ENCODE measurements around the gene SNX33.
"Not testable (repeated sequence)": the region's sequence is repeated elsewhere in the genome, so short reads cannot be mapped to it uniquely, and the experiment has no call there.

The SNX33 gene

DNA sequence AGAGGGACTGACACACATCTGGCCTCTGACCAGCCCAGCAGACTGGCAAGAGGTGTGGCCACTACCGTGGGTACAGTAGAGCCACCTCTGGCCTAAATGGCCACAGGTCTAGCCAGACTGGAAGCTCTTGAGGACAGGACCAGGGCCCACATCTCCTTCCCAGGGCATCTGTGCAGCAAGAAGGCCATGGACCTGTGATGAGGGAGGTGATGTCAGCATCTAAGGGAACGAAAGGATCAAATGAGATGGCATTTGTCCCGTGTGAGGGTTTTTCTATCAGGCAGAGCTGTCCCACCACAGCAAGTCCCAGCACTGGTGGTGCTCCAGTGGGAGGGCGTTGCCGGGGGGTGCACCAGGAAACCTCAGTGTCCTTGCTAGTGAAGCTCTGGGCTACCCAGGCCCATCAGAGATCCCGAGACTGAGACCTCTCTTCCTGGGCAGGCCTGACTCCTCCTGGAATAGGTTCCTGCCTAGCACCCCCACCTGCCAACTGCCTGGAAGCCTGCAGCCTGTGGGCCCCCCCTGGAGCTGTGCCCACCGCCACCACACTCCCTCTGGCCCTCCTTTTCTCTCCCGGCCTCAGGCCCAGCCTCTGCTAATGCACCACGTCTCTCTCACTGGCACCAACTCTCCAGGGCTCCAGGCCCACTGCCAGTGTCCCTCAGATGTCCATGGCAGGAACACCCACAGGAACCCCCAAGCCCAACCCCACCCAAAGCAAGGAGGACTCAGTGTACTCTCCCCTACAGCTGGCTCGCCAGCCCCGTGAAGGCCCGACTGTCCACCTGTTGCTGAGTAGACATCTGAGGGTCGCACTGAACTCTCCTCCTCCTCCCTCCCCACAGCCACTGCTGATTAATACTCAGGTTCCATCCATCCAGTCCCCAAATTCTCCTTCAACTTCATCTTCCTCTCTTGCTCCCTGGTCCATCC, 53.6 kb downstream of the SNX33 start:
- DNase-seq, result not testable (repeated sequence)

DNA sequence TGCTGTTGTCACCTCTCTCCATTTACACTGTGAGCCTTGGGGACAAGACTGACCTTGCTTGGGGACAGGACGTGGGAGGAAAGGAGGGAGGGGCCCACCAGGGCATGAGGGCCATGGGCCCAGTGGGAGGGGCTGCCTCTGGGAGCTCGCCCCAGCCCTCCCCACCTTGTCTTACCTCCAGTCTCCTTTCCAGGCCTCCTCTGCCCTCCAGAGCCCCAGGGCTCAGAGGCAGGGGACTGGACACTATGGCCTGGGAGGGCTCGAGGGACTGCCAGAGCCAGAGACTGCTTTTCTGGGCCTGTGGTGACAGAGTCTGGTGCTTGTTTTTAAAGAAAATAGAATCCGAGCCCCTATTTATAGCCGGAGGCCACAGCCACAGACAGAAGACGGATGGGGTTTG, 54.7 kb downstream of the SNX33 start:
- DNase-seq, result no peak

DNA sequence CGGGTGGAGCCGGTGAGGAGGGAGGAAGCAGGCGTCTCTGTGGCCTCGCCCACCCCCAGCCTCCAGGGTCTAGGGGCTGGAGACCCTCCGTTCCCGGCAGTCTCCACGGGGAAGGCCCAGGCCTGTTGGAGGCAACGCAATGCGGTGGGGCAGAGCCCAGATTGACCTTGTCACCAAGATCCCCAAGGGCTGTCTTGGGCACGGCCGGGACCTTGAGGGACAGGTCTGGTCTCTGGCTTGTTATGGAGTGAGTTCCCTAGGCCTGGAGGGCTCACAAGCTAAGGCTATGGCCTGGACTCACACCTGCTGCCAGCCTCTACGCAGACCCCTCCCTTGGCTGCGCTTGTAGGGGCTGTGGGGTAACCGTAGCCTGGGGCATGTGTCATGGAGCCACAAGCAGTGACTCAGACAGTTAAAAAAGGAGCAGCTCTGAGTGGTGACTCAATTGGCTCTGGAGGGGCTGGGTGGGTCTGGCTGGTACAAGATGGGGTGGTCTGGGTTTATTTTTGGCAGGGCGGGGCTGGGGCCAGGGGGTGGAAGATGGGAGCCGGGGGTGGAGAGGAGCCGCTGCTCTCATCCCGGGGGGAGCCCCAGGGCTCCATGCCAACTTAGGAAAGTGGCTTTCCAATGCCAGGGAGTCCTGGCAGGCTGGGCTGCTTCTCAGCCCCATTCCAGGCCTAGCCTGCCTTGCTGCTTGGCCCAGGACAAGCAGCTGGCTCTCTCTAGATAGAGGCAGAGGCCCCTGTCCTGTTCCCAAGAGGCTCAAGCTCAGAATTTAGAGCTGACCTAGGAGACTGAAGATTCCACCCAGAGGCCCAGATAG, 55.9 kb downstream of the SNX33 start:
- not testable (repeated sequence) for DNase-seq

DNA sequence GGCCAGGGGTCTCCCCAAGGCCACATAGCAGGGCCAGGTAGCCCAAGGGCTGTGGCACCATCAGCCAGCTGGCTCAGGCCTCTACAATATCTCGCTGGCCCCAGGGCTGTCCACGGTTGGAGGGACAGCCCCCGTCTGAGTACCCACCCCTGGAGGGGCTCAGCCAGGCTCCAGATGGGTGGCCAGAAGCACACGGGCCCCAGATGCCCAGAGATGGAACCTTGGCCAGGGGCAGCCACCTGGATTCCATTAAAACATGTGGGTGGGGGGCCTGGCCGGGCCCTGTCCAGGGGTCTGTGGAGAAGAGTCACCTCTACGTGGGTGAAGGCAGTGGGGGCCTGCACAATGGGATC, 56.5 kb downstream of the SNX33 start:
- no peak for DNase-seq

DNA sequence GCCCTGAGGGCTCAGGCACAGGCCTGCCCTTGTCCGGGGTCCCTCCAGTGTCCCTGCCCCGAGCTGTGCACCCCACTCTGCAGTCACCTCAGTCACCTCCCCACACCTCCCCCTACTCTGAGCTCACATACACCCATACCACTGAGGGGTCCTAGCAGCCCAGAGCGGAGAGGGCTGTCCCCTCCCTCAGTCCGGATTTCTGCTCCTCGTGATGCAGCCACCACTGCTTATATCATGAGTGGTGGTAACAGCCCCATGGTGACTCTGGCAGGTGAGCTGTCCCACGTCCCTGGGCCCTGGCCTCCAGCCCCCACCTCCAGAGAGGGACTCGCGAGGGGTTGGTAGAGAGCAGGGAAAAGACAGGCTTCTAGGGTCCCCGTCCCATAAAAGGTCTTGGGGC, 56.9 kb downstream of the SNX33 start:
- DNase-seq, result no peak

DNA sequence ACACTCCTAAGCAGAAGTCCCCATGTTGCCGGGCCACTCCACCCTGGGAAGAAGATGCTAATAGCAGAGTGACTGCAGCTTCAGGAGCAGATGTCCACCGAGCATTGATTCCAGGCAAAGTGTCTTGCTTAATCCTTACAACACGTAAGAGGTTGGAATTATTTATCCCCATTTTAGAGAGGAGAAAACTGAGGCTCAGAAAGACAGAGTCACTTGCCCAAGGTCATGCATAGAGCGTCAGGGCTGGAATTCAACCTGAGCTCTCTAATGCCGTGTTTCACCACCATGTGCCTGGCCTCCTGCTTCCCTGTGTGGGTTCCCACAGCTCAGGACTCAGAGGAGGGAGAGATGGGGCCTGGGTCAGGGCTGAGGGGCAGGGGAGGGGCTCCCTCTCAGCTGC, 57.7 kb downstream of the SNX33 start:
- DNase-seq, result not testable (repeated sequence)

DNA sequence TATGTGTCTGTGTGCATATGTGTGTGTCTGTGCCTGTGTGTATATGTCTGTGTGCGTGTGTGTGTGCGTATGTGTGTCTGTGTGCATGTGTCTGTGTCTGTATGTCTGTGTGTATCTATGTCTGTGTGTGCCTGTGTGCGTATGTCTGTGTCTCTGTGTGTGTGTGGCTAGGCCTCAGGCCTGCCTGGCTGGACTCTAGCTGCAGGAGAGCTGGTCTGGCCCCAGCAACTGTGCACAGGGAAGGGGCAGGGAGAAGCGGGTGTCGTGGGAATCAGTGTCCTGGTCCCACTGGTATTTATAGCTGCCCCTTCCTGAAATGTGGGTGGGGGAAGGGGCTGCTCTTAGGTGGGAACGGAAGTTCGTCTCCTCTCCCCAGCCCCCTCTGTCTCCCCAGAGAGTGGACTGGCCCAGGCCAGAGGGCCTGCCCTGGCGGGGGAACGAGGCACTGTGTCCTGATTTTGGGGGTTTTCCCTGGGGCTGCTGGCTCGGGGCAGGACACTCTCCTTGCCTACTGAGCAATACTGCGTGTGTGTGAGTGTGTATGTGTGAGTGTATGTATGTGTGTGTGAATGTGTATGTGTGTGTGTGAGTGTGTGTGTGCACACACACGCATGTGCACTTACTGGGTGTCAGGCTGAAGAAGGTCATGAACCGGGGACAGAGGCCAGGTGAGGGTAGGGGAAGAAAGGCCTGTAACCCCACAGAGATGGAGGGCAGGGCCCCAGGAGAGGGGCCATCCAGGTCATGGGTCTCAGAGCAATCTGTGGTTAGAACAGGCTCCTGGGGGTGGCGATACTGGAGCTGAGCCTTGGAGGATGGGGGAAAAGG, 58.4 kb downstream of the SNX33 start:
- no peak for DNase-seq

DNA sequence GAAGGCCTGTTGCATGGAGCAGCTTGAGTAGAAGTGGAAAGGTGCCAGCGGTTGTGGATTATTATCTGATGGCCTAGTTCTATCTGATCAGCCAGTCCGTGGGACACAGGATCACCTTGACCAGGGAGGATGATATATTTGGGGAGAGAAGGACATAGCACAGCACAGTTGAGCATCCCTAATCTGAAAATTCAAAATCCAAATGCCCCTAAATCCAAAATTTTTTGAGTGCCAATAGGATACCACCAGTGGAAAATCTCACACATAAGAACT, 58.9 kb downstream of the SNX33 start:
- DNase-seq, result no peak

DNA sequence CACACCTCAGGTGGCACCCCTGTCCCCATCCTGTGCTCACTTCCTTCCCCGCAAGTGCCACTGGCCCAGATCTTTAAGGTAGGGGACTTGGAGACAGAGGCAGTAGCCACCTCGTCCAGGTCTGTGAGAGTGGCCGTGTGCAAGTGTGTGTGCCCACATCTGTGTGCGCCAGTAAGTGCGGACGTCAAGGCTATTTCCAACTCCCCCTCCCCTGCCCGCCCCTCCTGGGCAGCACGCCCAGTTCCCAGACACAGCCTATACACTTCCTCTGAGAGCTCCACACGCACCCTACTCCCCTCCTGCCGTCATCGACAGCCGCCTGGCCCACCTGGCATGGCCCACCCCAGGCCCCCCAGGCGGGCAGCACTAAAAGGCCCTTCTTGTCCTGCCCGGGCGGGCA, 61.7 kb downstream of the SNX33 start:
- DNase-seq, result not testable (repeated sequence)

DNA sequence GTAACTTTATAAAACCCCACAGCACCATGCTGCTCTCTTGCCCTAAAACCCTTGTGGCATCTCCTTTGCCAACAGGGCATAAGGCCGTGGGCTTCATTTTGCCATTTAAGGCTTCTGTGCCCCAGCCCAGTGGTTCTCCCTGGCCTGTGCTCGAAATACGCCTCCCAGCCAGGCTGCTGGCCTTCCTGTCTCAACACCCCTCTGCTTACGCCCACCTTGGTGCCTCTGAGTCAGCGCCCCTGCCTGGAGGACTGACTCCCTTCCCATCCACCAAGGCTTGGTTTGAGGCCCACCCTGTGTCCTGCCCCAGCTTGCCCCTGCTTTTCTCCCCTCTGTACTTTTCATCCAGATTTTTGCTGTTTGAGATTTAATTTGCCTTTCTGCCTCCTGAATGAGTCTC, 63.2 kb downstream of the SNX33 start:
- DNase-seq, result not testable (repeated sequence)

DNA sequence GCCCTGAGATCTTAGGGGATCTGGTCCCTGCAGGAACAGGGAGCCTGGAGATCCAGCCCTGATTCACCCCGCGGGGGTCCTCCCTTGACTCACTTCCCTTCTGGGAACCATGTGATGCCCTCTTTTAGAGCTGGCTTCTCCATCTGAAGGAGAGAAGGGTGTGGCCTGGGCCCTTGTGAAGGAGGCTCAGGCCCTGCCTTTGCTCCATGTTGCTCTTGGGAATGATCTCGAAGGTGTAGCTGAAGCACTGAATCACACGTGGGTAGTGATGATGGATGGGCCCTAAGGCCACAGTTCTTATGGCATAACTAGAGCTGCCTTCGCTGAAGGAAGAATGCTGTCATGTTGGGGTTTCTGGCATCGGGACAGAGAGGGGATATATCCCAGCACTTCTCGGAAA, 63.8 kb downstream of the SNX33 start:
- not testable (repeated sequence) for DNase-seq

Measured in SIG-M5 (cell line).